ENCODE data around the gene PLD3.

DNA sequence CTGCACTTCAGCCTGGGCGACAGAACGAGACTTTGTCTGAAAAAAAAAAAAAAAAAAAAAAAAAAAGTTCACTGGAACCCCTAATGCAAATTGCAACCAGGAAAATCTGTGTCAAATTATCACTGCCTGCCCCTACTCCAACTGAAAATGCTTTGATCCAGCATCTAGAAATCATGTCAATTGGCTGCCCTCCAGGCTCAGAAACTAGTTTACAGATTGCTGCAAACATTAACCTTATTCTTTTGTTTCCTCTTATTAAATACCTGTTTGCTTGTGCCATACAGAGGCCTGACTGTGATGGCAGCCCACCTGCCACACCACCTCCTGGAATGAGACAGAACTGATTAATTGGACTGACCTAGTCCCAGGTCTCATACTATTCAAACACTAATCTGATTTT, 44.7 kb upstream of the PLD3 start:
- TF ChIP-seq JUNB (IDR thresholded peaks at IDR 0.05; ENCODE audit: unreplicated experiment) (no peak), ZNF331 (CRISPR knock-in tag; IDR thresholded peaks at IDR 0.05; ENCODE audit: low read depth) (no peak), EZH2phosphoT487 (IDR thresholded peaks at IDR 0.05; ENCODE audit: unreplicated experiment) (no peak), EZH2 (IDR thresholded peaks at IDR 0.05; ENCODE audit: low read depth, unreplicated experiment) (no peak), POLR2AphosphoS5 (IDR thresholded peaks at IDR 0.05; ENCODE audit: low read depth) (no peak), ZNF114 (CRISPR knock-in tag; IDR thresholded peaks at IDR 0.05) (no peak)
- TF ChIP-seq, protein P1, sequence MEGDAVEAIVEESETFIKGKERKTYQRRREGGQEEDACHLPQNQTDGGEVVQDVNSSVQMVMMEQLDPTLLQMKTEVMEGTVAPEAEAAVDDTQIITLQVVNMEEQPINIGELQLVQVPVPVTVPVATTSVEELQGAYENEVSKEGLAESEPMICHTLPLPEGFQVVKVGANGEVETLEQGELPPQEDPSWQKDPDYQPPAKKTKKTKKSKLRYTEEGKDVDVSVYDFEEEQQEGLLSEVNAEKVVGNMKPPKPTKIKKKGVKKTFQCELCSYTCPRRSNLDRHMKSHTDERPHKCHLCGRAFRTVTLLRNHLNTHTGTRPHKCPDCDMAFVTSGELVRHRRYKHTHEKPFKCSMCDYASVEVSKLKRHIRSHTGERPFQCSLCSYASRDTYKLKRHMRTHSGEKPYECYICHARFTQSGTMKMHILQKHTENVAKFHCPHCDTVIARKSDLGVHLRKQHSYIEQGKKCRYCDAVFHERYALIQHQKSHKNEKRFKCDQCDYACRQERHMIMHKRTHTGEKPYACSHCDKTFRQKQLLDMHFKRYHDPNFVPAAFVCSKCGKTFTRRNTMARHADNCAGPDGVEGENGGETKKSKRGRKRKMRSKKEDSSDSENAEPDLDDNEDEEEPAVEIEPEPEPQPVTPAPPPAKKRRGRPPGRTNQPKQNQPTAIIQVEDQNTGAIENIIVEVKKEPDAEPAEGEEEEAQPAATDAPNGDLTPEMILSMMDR (conservative IDR thresholded peaks at IDR 0.05; ENCODE audit: low read depth in 2 of 2): no peak
- TF ChIP-seq, protein P2, sequence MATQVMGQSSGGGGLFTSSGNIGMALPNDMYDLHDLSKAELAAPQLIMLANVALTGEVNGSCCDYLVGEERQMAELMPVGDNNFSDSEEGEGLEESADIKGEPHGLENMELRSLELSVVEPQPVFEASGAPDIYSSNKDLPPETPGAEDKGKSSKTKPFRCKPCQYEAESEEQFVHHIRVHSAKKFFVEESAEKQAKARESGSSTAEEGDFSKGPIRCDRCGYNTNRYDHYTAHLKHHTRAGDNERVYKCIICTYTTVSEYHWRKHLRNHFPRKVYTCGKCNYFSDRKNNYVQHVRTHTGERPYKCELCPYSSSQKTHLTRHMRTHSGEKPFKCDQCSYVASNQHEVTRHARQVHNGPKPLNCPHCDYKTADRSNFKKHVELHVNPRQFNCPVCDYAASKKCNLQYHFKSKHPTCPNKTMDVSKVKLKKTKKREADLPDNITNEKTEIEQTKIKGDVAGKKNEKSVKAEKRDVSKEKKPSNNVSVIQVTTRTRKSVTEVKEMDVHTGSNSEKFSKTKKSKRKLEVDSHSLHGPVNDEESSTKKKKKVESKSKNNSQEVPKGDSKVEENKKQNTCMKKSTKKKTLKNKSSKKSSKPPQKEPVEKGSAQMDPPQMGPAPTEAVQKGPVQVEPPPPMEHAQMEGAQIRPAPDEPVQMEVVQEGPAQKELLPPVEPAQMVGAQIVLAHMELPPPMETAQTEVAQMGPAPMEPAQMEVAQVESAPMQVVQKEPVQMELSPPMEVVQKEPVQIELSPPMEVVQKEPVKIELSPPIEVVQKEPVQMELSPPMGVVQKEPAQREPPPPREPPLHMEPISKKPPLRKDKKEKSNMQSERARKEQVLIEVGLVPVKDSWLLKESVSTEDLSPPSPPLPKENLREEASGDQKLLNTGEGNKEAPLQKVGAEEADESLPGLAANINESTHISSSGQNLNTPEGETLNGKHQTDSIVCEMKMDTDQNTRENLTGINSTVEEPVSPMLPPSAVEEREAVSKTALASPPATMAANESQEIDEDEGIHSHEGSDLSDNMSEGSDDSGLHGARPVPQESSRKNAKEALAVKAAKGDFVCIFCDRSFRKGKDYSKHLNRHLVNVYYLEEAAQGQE (IDR thresholded peaks at IDR 0.05; ENCODE audit: unreplicated experiment): no peak
- TF ChIP-seq, protein P3, sequence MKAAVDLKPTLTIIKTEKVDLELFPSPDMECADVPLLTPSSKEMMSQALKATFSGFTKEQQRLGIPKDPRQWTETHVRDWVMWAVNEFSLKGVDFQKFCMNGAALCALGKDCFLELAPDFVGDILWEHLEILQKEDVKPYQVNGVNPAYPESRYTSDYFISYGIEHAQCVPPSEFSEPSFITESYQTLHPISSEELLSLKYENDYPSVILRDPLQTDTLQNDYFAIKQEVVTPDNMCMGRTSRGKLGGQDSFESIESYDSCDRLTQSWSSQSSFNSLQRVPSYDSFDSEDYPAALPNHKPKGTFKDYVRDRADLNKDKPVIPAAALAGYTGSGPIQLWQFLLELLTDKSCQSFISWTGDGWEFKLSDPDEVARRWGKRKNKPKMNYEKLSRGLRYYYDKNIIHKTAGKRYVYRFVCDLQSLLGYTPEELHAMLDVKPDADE (IDR thresholded peaks at IDR 0.05): no peak
